GM06990 (cell line): Measurements from ENCODE around the gene DAZAP1.

ENCODE experiments used
- DNase-seq: peaks from one replicate; pipeline ENCODE4 v3.0.0-alpha.2; 2011; ENCODE audit not compliant: insufficient read length; ENCODE audit errors: extremely low read depth
- H3K27me3 ChIP-seq: replicated peaks from 2 replicates; pipeline ENCODE4 v1.6.0; 2011; ENCODE audit warnings: low read length; ENCODE audit not compliant: control insufficient read depth, insufficient read depth
- H3K36me3 ChIP-seq: 2 replicates; pipeline ENCODE4 v1.5.1; 2011; ENCODE audit warnings: low read length; ENCODE audit not compliant: control insufficient read depth, insufficient read depth
- H3K4me3 ChIP-seq: replicated peaks from 2 replicates; pipeline ENCODE4 v1.5.1; 2011; ENCODE audit warnings: low read depth, mild to moderate bottlenecking, control low read depth, low read length
- TF ChIP-seq, protein P1 (sequence below): IDR thresholded peaks from 2 replicates; pipeline ENCODE4 v1.5.1; 2011; ENCODE audit warnings: low read length, control low read depth, mild to moderate bottlenecking, inconsistent platforms; ENCODE audit not compliant: insufficient read depth, poor library complexity, severe bottlenecking

The DAZAP1 gene

DNA sequence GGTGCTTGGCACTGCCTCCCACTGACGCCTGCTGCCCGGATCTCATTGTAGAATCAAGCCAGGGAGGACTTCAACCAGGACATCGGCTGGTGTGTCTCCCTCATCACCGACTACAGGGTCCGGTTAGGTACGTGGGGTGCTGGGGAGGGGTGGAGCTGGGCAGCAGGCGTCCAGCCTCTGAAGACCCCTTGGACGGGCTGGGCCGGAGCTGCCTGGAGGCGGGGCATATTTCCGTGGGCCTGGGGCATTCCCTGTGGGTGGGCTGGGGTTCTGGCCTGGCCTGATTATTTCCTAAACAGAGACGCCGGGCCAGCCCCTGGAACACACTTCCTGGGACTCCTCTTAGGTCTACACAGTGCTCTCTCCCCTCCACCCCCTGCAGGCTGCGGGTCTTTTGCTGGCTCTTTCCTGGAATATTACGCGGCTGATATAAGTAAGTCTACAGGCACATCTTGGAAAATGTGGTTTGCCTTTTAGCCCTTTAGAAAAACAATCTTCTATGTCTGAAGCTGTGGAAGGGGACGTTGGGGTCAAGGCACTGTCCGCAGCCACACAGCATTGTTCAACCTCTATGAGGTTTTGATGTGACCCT lies 38.1 kb upstream of the DAZAP1 start:
- Histone ChIP-seq H3K36me3 (peaks cover 24% of the 10 kb centered on the region), H3K4me3 (no peak overlapping the region), H3K27me3 (no peaks in the 10 kb centered on the region)
- no peak for DNase-seq
- TF ChIP-seq, protein P1, sequence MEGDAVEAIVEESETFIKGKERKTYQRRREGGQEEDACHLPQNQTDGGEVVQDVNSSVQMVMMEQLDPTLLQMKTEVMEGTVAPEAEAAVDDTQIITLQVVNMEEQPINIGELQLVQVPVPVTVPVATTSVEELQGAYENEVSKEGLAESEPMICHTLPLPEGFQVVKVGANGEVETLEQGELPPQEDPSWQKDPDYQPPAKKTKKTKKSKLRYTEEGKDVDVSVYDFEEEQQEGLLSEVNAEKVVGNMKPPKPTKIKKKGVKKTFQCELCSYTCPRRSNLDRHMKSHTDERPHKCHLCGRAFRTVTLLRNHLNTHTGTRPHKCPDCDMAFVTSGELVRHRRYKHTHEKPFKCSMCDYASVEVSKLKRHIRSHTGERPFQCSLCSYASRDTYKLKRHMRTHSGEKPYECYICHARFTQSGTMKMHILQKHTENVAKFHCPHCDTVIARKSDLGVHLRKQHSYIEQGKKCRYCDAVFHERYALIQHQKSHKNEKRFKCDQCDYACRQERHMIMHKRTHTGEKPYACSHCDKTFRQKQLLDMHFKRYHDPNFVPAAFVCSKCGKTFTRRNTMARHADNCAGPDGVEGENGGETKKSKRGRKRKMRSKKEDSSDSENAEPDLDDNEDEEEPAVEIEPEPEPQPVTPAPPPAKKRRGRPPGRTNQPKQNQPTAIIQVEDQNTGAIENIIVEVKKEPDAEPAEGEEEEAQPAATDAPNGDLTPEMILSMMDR = no peak

DNA sequence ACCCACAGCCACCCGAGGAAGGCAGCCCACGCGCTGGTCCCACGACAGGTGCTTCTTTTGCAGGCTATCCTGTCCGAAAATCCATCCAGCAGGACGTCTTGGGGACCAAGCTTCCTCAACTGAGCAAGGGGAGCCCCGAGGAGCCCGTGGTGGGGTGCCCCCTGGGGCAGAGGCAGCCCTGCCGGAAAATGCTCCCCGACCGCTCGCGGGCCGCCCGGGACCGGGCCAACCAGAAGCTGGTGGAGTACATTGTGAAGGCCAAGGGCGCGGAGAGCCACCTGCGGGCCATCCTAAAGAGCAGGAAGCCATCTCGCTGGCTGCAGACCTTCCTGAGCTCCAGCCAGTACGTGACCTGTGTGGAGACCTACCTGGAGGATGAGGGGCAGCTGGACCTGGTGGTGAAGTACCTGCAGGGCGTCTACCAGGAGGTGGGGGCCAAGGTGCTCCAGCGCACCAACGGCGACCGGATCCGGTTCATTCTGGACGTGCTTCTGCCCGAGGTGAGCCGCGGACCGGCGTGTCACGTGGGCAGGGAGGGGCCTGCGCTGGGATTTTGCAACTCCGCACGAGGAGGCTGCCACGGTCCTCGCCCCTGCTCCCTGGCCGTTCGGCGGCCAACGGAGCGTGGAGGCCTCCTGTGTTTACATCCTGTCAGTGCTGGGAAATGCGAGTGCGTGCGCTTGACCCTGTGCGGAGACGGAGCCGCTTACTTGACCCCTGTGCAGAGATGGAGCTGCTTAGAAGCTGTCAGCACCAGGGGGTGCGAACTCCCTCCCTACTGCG lies 36.6 kb upstream of the DAZAP1 start:
- TF ChIP-seq, protein P1 = no peak
- peaks cover 24% of the 10 kb centered on the region for H3K36me3 ChIP-seq
- H3K4me3 ChIP-seq = no peak overlapping the region

DNA sequence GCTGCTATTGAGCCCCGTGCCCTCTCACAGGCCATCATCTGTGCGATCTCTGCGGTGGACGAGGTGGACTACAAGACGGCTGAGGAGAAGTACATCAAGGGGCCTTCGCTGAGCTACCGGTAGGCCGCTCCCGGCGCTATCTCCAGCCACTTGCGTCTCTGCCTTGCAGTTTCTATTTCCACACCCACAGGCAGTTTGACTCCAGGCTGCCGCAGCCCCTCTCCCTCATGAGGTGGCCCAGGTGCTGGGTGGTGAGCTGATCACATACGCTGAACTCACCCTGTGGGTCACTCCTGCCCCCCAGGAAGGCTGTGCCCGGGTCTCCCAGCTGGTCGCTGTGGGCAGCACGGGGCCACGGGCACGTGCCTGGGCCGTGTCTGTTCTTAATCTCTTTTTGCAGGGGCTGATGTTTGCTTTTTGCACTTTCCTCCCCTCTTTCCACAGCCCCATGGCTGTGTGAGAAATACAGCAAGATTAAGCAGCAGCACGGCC lies 34.3 kb upstream of the DAZAP1 start:
- H3K36me3 ChIP-seq = peaks cover 24% of the 10 kb centered on the region
- TF ChIP-seq, protein P1 = no peak

More for the DNA sequence above, 36.6 kb upstream of the DAZAP1 start:
- no peak for DNase-seq
- no peaks in the 10 kb centered on the region for H3K27me3 ChIP-seq

DNA sequence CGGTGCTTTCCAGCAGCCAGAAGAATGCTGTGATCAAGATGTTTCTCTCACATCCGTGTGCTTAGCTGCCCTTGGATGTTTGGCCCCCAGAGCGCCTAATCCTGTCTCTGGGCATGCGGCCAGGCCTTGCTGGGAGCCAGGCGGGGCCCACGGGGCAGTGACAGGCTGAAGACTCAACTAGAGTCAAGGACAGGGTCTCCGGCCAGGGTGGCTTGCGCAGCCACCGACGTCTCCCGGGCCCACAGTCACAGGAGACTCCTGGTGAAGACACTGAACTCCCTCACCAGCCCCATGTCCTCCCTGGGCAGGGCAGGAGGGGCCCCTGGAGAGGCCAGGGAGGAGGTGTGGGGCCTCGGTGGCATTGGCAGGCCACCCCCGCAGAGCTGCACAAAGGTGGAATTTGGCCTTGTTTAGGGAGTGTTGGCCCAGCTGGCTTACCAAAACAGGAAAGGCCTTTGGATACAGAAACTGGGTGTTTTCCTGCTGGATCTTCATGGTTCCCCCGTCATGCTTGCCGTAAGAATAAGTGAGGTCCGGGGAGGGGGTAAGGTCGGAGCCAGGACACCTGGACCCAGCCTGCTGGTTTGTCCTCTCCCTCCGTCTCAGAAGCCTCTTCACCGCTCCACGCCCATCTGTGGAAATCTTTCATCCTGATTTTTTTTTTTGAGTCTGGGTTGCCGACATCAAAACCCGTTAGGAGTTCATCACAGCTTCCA lies 33.7 kb upstream of the DAZAP1 start:
- Histone ChIP-seq H3K4me3 (no peak overlapping the region), H3K27me3 (no peaks in the 10 kb centered on the region), H3K36me3 (peaks cover 22% of the 10 kb centered on the region)
- DNase-seq = no peak
- TF ChIP-seq, protein P1 = no peak

More for the DNA sequence above, 34.3 kb upstream of the DAZAP1 start:
- DNase-seq = no peak
- Histone ChIP-seq H3K4me3 (no peak overlapping the region), H3K27me3 (no peaks in the 10 kb centered on the region)

DNA sequence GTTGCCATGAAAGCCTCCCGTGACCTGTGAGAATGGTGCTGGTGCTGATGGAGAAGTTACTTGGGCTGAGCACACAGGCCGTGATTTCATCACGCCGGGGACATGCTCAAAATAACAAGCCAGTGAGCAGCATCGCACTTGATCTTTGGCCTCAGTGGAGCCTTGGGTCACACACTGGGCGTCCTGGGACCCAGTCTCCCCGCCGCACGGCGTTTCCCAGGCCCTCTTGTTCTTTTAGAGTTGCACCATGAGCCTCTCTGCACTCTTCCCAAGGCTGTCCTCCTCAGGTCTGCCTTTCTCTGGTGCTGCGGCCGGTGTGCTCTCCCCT lies 33.2 kb upstream of the DAZAP1 start:
- H3K27me3 ChIP-seq = no peaks in the 10 kb centered on the region
- H3K36me3 ChIP-seq = peaks cover 21% of the 10 kb centered on the region
- no peak for DNase-seq

More for the DNA sequence above, 33.2 kb upstream of the DAZAP1 start:
- TF ChIP-seq, protein P1 = no peak
- H3K4me3 ChIP-seq = no peak overlapping the region
